Neuronal stem cell (in vitro differentiated cells): Measurements from ENCODE around the gene ALG1L2.
A peak's percentile ranks its signal among the peaks of the same experiment; 100 is the strongest.
"Not testable (repeated sequence)": the region's sequence is repeated elsewhere in the genome, so short reads cannot be mapped to it uniquely, and the experiment has no call there.

Experiments
- DNase-seq: peaks from one replicate; pipeline ENCODE4 v3.0.0-alpha.2; 2013; ENCODE audit warnings: low spot score
- H2AFZ ChIP-seq: one replicate; pipeline ENCODE4 v1.6.1; 2013; ENCODE audit warnings: mild to moderate bottlenecking, low read length, inconsistent platforms
- H2AK5ac ChIP-seq: 2 replicates; pipeline ENCODE4 v1.6.1; 2013; ENCODE audit warnings: low read depth, mild to moderate bottlenecking, inconsistent platforms, low read length, moderate library complexity, mixed read lengths
- H2BK120ac ChIP-seq: 2 replicates; pipeline ENCODE4 v1.6.1; 2013; ENCODE audit warnings: low read depth, mild to moderate bottlenecking, inconsistent platforms, low read length, moderate library complexity, mixed read lengths
- H2BK12ac ChIP-seq: one replicate; pipeline ENCODE4 v1.6.1; 2013; ENCODE audit warnings: low read length, inconsistent platforms
- H2BK15ac ChIP-seq: 2 replicates; pipeline ENCODE4 v1.6.1; 2013; ENCODE audit warnings: mild to moderate bottlenecking, low read length, inconsistent platforms, mixed read lengths
- H2BK5ac ChIP-seq: one replicate; pipeline ENCODE4 v1.6.1; 2013; ENCODE audit warnings: inconsistent platforms, mild to moderate bottlenecking, low read length, moderate library complexity
- H3K14ac ChIP-seq: one replicate; pipeline ENCODE4 v1.6.1; 2013; ENCODE audit warnings: low read length, inconsistent platforms
- H3K18ac ChIP-seq: 2 replicates; pipeline ENCODE4 v1.6.1; 2013; ENCODE audit warnings: low read length, inconsistent platforms
- H3K23ac ChIP-seq: 2 replicates; pipeline ENCODE4 v1.6.1; 2013; ENCODE audit warnings: low read depth, mild to moderate bottlenecking, mixed read lengths, low read length, inconsistent platforms; ENCODE audit not compliant: poor library complexity
- H3K27ac ChIP-seq: replicated peaks from 3 replicates; pipeline ENCODE4 v1.5.1; 2013; ENCODE audit warnings: low read length, inconsistent platforms
- H3K27me3 ChIP-seq, 3 experiments: 2 replicates each; pipeline ENCODE4 v1.6.1; 2013; ENCODE audit warnings: low read length in 3 of 3, mild to moderate bottlenecking in 2 of 3, inconsistent platforms in 1 of 3, low read depth in 1 of 3, mixed read lengths in 1 of 3, moderate library complexity in 1 of 3; ENCODE audit not compliant: control insufficient read depth in 3 of 3, insufficient read depth in 3 of 3
- H3K36me3 ChIP-seq, 2 donors: replicated peaks in 1 of 2; 2 replicates each; pipeline ENCODE4 v1.6.1; 2013; ENCODE audit warnings: low read length in 2 of 2; ENCODE audit not compliant: control insufficient read depth in 2 of 2, insufficient read depth in 2 of 2
- H3K4ac ChIP-seq: 2 replicates; pipeline ENCODE4 v1.6.1; 2013; ENCODE audit warnings: inconsistent platforms, mild to moderate bottlenecking, low read length, moderate library complexity
- H3K4me1 ChIP-seq, 2 donors: 1 replicate in 1 of 2; 2 replicates in 1 of 2; pipeline ENCODE4 v1.6.1; 2013; ENCODE audit warnings: low read length in 2 of 2, low read depth in 1 of 2; ENCODE audit not compliant: control insufficient read depth in 2 of 2, insufficient read depth in 1 of 2
- H3K4me2 ChIP-seq: one replicate; pipeline ENCODE4 v1.6.1; 2013; ENCODE audit warnings: mild to moderate bottlenecking, low read length, inconsistent platforms; ENCODE audit not compliant: insufficient read depth, poor library complexity, severe bottlenecking
- H3K4me3 ChIP-seq, 2 donors: 2 replicates each; pipeline ENCODE4 v1.5.1; 2013; ENCODE audit warnings: low read length in 2 of 2, mild to moderate bottlenecking in 2 of 2, inconsistent platforms in 1 of 2, moderate library complexity in 1 of 2
- H3K79me1 ChIP-seq: one replicate; pipeline ENCODE4 v1.6.1; 2013; ENCODE audit warnings: low read depth, mild to moderate bottlenecking, inconsistent platforms, low read length, moderate library complexity
- H3K9ac ChIP-seq: one replicate; pipeline ENCODE4 v1.6.1; 2013; ENCODE audit warnings: mild to moderate bottlenecking, low read depth, low read length, inconsistent platforms; ENCODE audit not compliant: poor library complexity
- H3K9me3 ChIP-seq, 2 donors: replicated peaks in 1 of 2; 2 replicates each; pipeline versions ENCODE3 to v1.6.1; 2013; ENCODE audit warnings: low read length in 2 of 2, mild to moderate bottlenecking in 2 of 2, inconsistent platforms in 1 of 2, low read depth in 1 of 2, mixed read lengths in 1 of 2, moderate library complexity in 1 of 2; ENCODE audit not compliant: control insufficient read depth in 2 of 2, insufficient read depth in 1 of 2
- H4K8ac ChIP-seq: one replicate; pipeline ENCODE4 v1.6.1; 2013; ENCODE audit warnings: low read depth, mild to moderate bottlenecking, inconsistent platforms, low read length, moderate library complexity
- H4K91ac ChIP-seq: one replicate; pipeline ENCODE4 v1.6.1; 2013; ENCODE audit warnings: low read length, low read depth, mild to moderate bottlenecking, inconsistent platforms; ENCODE audit not compliant: poor library complexity
- WGBS, 2 donors: extraction: QIAGEN DNeasy Blood & Tissue Kit; methylation state at CpG; one replicate each; pipeline ENCODE4 v1.1.7; 2013; ENCODE audit warnings: missing lambda C conversion rate in 2 of 2, mixed read lengths in 1 of 2; ENCODE audit not compliant: insufficient read length in 2 of 2, insufficient replicate concordance in 1 of 2; ENCODE audit errors: extremely low coverage in 2 of 2; 5-methylcytosine and 5-hydroxymethylcytosine counted together

Gene ALG1L2

DNA sequence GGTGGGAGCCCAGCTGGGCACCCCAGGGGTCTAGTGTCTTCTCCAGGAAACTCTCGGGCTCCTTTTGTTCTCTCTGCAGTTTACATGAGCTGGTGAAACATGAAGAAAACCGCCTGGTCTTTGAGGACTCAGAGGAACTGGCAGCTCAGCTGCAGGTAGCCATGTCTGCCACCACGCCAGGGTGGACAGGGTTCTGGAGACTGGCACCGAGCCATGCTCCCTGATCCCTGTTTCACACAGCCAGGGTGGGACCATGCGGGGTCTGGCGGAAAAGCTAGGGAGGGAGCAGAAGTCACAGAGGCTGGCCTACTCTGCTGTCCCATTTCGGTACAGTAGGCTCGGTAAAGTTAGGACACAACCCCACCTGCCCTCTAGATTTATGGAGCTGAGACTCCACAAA is 15.5 kb downstream of the ALG1L2 start:
- Histone ChIP-seq H3K18ac (peak overlapping the region; percentile 80), H2AK5ac (peak overlapping the region; percentile 56), H4K8ac (peak overlapping the region; percentile 43)
- H3K4me1 ChIP-seq, H3K79me1 ChIP-seq, H2AFZ ChIP-seq, H3K27me3 ChIP-seq, H3K4ac ChIP-seq, H3K23ac ChIP-seq, H4K91ac ChIP-seq, DNase-seq, H3K36me3 ChIP-seq, H2BK15ac ChIP-seq, H3K9ac ChIP-seq, H2BK5ac ChIP-seq, H3K4me2 ChIP-seq, H3K9me3 ChIP-seq, H3K14ac ChIP-seq, H2BK120ac ChIP-seq, H3K27ac ChIP-seq, H2BK12ac ChIP-seq, H3K4me3 ChIP-seq: not testable (repeated sequence)
- WGBS, 2 donors, result no CpG with 5 or more reads among the region's 8 CpGs

DNA sequence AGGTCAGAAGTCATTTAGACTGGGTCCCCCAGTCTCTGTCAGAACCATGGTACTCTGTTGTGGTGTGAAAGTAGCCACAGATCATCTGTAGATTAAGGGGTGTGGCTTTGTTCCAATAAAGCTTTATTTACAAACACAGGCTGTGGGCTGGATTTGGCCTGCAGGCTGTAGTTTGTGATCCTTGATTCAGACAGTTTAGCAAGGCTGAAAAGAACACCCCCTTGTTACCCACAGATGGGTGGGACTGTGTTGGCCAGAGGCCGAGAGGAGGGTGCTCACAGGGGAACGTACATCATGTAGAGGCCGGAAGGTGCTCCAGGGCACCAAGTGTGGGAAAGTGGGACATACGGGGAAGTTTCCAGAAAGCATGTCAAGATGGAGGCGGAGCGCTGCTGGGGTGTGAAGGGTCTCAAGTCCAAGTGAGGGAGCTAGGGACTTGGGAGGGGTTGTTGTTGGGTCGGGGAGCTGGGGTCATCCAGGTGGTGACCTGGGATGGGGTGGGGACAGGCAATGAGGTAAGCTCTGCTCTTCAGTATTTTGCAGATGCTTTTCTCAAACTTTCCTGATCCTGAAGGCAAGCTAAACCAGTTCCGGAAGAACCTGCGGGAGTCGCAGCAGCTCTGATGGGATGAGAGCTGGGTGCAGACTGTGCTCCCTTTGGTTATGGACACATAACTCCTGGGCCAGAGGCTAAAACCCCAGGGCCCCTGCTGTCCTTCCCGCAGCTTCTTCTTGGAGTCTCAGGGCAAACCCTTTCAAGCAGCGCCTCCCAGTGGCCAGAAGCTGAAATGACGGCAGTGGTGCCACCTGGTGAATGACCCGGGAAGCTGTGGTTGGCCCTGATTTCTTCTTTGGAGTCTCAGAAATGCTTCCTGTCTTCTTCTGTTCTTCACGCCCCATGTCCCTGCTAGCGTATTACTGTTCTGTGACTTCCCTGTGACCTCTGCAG is 16.3 kb downstream of the ALG1L2 start:
- H3K4me2 ChIP-seq, H3K79me1 ChIP-seq, H3K9ac ChIP-seq, H2BK120ac ChIP-seq, H4K91ac ChIP-seq, H3K4me1 ChIP-seq, H2AK5ac ChIP-seq, H3K18ac ChIP-seq, H2BK15ac ChIP-seq, H2AFZ ChIP-seq, DNase-seq, H3K4ac ChIP-seq, H3K14ac ChIP-seq, H2BK12ac ChIP-seq, H3K27ac ChIP-seq, H4K8ac ChIP-seq, H3K23ac ChIP-seq, H3K4me3 ChIP-seq, H3K27me3 ChIP-seq, H2BK5ac ChIP-seq, H3K36me3 ChIP-seq, H3K9me3 ChIP-seq: not testable (repeated sequence)
- WGBS, 2 donors, result no CpG with 5 or more reads among the region's 16 CpGs

DNA sequence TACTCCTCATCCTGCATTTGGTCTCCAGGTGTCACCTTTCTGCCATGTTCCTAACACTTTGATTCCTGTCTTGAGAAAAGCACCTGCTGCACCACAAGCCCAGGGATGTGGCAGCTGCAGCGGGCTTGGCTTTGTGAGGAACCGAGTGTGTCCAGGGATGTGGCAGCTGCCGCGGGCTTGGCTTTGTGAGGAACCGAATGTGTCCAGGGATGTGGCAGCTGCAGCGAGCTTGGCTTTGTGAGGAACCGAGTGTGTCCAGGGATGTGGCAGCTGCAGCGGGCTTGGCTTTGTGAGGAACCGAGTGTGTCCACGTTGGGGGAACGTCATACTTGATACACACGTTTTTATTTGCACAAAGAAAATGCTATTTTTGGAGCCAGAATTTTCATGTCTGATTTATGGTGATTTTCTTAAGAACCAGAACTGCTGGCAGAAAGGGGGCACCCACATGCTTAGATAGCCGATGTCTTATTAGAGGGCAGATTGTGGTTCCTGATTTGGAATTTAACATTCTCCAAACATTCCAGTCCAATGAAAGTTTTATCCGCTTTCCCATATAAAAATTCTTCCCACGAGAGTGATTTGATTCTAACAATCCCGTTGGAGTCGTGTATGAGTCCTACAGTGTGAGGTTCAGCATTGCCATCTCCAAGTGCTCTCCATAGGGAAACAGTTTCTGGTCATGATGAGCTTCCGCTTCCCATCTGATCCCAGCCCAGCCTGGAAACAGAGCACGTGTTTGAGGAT is 17.2 kb downstream of the ALG1L2 start:
- H2AFZ ChIP-seq, H2BK12ac ChIP-seq, H3K4me2 ChIP-seq, H3K79me1 ChIP-seq, H3K4me3 ChIP-seq, H3K36me3 ChIP-seq, H2BK15ac ChIP-seq, H3K9me3 ChIP-seq, H2BK120ac ChIP-seq, H4K8ac ChIP-seq, H3K27ac ChIP-seq, H3K4ac ChIP-seq, H3K23ac ChIP-seq, H4K91ac ChIP-seq, H3K14ac ChIP-seq, DNase-seq, H3K18ac ChIP-seq, H3K9ac ChIP-seq, H2AK5ac ChIP-seq, H3K27me3 ChIP-seq, H2BK5ac ChIP-seq, H3K4me1 ChIP-seq: not testable (repeated sequence)
- WGBS, 2 donors, result no CpG with 5 or more reads among the region's 19 CpGs

DNA sequence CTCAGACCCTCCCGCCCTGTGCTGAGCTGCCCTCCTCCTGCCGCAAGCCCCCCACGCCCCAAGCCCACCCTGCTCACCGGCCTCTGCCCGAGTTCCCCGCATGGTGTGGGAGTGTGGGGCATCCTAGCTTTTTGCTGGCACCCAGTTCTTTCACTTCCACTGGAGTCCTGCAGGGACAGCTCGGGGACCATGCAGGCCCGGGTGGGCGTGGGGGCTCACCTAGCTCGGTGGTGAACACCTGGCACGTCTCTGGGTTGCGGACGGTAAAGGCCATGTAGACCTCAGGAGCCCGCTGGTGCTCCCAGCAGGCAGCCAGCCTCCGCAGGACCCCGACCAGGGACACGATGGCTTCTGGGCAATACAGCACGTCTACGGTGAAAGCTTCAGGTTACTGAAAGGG is 20.9 kb downstream of the ALG1L2 start:
- H2BK120ac ChIP-seq, H2AK5ac ChIP-seq, H3K27ac ChIP-seq, H3K23ac ChIP-seq, H3K9ac ChIP-seq, H3K36me3 ChIP-seq, H2BK12ac ChIP-seq, H3K4me1 ChIP-seq, H3K27me3 ChIP-seq, H4K91ac ChIP-seq, H2BK5ac ChIP-seq, H4K8ac ChIP-seq, H3K4me3 ChIP-seq, H3K79me1 ChIP-seq, H3K18ac ChIP-seq, H2AFZ ChIP-seq, DNase-seq, H3K14ac ChIP-seq, H2BK15ac ChIP-seq, H3K4ac ChIP-seq, H3K9me3 ChIP-seq, H3K4me2 ChIP-seq: not testable (repeated sequence)
- no CpG with 5 or more reads among the region's 19 CpGs for WGBS, 2 donors
